ENCODE results near the gene PLCL1. TPM values are rescaled to one million over a fixed set of nuclear protein-coding genes. Genes with fewer than 3 reads are reported as not detected.

Gene PLCL1
- total RNA-seq, 1 experiment from 2014 or later, result 1.6 TPM

DNA sequence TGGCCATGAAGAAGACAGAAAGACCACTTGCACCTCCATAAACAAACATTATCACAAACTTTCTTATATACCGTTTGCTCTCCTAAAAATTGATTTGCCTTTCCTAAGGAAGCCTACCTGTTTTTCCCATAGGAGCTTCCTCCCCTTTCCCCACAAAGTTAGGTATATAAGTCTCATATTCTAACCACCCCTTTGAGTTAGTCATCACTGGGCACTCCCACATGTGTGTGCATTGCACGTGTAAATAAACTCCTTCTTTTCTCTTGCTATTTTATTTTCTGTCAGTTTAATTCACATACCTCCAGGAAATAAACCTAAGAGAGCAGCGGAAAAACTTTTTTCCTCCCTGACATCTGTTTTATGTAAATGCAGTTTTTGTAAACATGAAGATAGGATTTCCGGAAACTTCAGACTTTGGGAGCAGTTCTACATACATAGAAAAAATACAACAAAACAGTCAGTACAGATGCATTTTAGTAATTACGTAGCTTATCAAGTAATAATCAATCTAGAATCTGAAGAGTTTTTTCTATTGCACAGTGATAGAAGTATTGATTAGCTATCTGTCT, 46.6 kb downstream of the PLCL1 start:
- intact Hi-C loops (cut with micrococcal nuclease; ENCODE audit: unreplicated experiment), result loop anchor here (1.0 kb wide), 3 partner anchors 203 to 445 kb away; no protein-coding TSS in a partner anchor
- Histone ChIP-seq H3K36me3 (ENCODE audit: control insufficient read depth, insufficient read depth, low read length) (no peaks in the 10 kb centered on the region), H3K27me3 (replicated peaks; ENCODE audit: control insufficient read depth, insufficient read depth, low read length) (no peaks in the 10 kb centered on the region), H3K9me3 (no peaks in the 10 kb centered on the region), H3K4me3 (ENCODE audit: low read depth, low read length) (no peak overlapping the region), H3K4me1 (no peaks in the 10 kb centered on the region)
- ChIA-PET CTCF (no interaction called here), POLR2A (no interaction called here)
- Mint-ChIP-seq H3K27ac (ENCODE audit: unreplicated experiment) (no peak overlapping the region), H3K36me3 (ENCODE audit: insufficient read depth, unreplicated experiment) (no peaks in the 10 kb centered on the region), H3K4me3 (ENCODE audit: unreplicated experiment) (no peak overlapping the region), H3K9me3 (ENCODE audit: unreplicated experiment) (no peaks in the 10 kb centered on the region), H3K27me3 (ENCODE audit: insufficient read depth, unreplicated experiment) (peaks cover 11% of the 10 kb centered on the region), H3K4me1 (ENCODE audit: low read depth, unreplicated experiment) (peaks cover 5% of the 10 kb centered on the region)
- DNase-seq, result no peak
- BruUV-seq (replicated peaks), result no TSS peak
- TF ChIP-seq, protein P1, sequence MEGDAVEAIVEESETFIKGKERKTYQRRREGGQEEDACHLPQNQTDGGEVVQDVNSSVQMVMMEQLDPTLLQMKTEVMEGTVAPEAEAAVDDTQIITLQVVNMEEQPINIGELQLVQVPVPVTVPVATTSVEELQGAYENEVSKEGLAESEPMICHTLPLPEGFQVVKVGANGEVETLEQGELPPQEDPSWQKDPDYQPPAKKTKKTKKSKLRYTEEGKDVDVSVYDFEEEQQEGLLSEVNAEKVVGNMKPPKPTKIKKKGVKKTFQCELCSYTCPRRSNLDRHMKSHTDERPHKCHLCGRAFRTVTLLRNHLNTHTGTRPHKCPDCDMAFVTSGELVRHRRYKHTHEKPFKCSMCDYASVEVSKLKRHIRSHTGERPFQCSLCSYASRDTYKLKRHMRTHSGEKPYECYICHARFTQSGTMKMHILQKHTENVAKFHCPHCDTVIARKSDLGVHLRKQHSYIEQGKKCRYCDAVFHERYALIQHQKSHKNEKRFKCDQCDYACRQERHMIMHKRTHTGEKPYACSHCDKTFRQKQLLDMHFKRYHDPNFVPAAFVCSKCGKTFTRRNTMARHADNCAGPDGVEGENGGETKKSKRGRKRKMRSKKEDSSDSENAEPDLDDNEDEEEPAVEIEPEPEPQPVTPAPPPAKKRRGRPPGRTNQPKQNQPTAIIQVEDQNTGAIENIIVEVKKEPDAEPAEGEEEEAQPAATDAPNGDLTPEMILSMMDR (IDR thresholded peaks at IDR 0.05; ENCODE audit: insufficient read depth in 1 of 2, low read depth in 1 of 2, low read length in 1 of 2, severe bottlenecking in 1 of 2, unreplicated experiment in 1 of 2), result no peak

DNA sequence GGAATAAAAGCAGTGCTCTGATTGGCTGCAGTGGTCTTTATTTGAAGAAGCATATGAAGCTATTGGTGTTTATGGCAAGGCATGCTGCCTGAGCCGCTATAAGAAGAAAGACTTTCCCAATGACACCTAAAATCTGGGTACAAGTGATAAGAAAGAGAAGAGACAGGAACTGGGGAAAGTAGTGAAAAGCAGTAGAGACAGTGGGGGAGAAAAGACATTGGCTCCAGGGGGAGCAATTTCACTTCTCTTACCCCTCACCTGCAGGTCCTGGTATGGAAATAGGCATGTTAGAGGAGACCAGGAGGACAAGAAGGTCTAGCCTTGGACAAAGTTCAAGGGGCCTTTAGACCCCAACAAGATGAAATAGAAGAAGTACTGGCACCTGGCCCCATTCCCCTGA, 47.1 kb downstream of the PLCL1 start:
- peak in 1 of 2 experiments; percentile 16 for DNase-seq
- H3K4me3 Mint-ChIP-seq (ENCODE audit: unreplicated experiment), result no peak overlapping the region
- no peaks in the 10 kb centered on the region for H3K9me3 Mint-ChIP-seq (ENCODE audit: unreplicated experiment)
- ChIA-PET CTCF (no interaction called here), POLR2A (no interaction called here)
- no peak overlapping the region for H3K27ac Mint-ChIP-seq (ENCODE audit: unreplicated experiment)
- no peaks in the 10 kb centered on the region for H3K36me3 Mint-ChIP-seq (ENCODE audit: insufficient read depth, unreplicated experiment)
- TF ChIP-seq, protein P1 (IDR thresholded peaks at IDR 0.05; ENCODE audit: insufficient read depth in 1 of 2, low read depth in 1 of 2, low read length in 1 of 2, severe bottlenecking in 1 of 2, unreplicated experiment in 1 of 2), result peak in 1 of 2 experiments; percentile 48
- Histone ChIP-seq H3K4me1 (no peaks in the 10 kb centered on the region), H3K36me3 (ENCODE audit: control insufficient read depth, insufficient read depth, low read length) (no peaks in the 10 kb centered on the region), H3K27me3 (replicated peaks; ENCODE audit: control insufficient read depth, insufficient read depth, low read length) (no peaks in the 10 kb centered on the region), H3K4me3 (ENCODE audit: low read depth, low read length) (no peak overlapping the region), H3K9me3 (no peaks in the 10 kb centered on the region)
- peaks cover 6% of the 10 kb centered on the region for H3K27me3 Mint-ChIP-seq (ENCODE audit: insufficient read depth, unreplicated experiment)
- no TSS peak for BruUV-seq (replicated peaks)
- H3K4me1 Mint-ChIP-seq (ENCODE audit: low read depth, unreplicated experiment), result peaks cover 5% of the 10 kb centered on the region
- intact Hi-C loops (cut with micrococcal nuclease; ENCODE audit: unreplicated experiment), result loop anchor here (1.0 kb wide), 3 partner anchors 203 to 445 kb away; no protein-coding TSS in a partner anchor

DNA sequence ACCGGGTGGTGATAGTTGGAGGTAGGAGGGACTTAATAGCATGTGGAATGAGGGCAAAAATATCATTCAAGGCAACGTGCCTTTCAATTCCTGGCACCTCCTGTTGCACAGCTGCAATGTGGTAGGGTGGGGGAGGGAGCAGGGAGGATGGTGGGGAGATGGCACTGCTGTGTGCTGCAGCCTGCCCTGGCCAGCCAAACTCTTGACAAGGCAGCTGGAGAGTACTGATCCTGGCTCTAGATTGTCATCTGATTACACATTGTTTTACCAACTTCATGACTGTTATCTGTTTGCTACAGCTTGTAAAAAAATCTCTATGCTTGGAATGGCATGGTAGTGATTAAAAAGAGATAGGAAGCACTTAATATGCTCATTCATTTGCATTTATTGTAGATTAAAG, 47.7 kb downstream of the PLCL1 start:
- BruUV-seq (replicated peaks), result no TSS peak
- Mint-ChIP-seq H3K4me1 (ENCODE audit: low read depth, unreplicated experiment) (peaks cover 5% of the 10 kb centered on the region), H3K27me3 (ENCODE audit: insufficient read depth, unreplicated experiment) (peaks cover 4% of the 10 kb centered on the region), H3K27ac (ENCODE audit: unreplicated experiment) (no peak overlapping the region), H3K36me3 (ENCODE audit: insufficient read depth, unreplicated experiment) (no peaks in the 10 kb centered on the region), H3K9me3 (ENCODE audit: unreplicated experiment) (no peaks in the 10 kb centered on the region), H3K4me3 (ENCODE audit: unreplicated experiment) (no peak overlapping the region)
- DNase-seq, result no peak
- H3K27me3 ChIP-seq (replicated peaks; ENCODE audit: control insufficient read depth, insufficient read depth, low read length), result no peaks in the 10 kb centered on the region
- POLR2A ChIA-PET, result no interaction called here
- no peaks in the 10 kb centered on the region for H3K4me1 ChIP-seq
- no peaks in the 10 kb centered on the region for H3K36me3 ChIP-seq (ENCODE audit: control insufficient read depth, insufficient read depth, low read length)
- no peak overlapping the region for H3K4me3 ChIP-seq (ENCODE audit: low read depth, low read length)
- TF ChIP-seq, protein P1 (IDR thresholded peaks at IDR 0.05; ENCODE audit: insufficient read depth in 1 of 2, low read depth in 1 of 2, low read length in 1 of 2, severe bottlenecking in 1 of 2, unreplicated experiment in 1 of 2), result no peak
- CTCF ChIA-PET, result no interaction called here
- intact Hi-C loops (cut with micrococcal nuclease; ENCODE audit: unreplicated experiment), result no loop called here
- no peaks in the 10 kb centered on the region for H3K9me3 ChIP-seq
